Jurkat, Clone E6-1 (cell line): ENCODE results near the gene ZFPM1.

Experiments
- DNase-seq: peaks from one replicate; pipeline ENCODE4 v3.0.0-alpha.2; 2011; ENCODE audit warnings: low read depth, low spot score
- H3K4me3 ChIP-seq: 2 replicates; pipeline ENCODE4 v1.5.1; 2011; ENCODE audit warnings: mild to moderate bottlenecking, low read length, control low read depth, moderate library complexity

ZFPM1 gene

DNA sequence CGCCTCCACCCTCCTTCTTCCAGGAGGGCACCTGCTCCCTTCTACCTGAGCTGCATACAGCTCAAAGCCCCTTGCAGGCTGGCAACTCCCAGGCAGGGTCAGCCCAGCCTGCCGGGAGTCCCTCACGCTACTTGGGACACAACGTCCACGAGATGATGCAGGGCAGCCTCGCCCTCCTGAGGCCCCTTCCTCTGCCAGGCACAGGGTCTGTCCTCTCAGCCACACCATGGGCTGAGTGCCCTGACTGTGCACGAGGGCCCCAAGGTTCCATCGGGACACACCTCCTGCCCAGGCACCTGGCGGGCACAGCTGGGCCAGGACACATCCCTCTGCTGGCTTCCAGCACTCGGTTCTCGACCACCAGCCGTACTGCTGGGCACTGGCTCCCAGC, 86.2 kb downstream of the ZFPM1 start:
- no peak overlapping the region for H3K4me3 ChIP-seq
- no peak for DNase-seq

- no peak overlapping the region for H3K4me3 ChIP-seq
- no peak for DNase-seq
Measured at GRCh38 chr16:88539652-88540345, 86.7 kb downstream of the ZFPM1 start.

GRCh38 chr16:88540346-88540977, 87.4 kb downstream of the ZFPM1 start:
- DNase-seq, result no peak
- no peak overlapping the region for H3K4me3 ChIP-seq

DNA sequence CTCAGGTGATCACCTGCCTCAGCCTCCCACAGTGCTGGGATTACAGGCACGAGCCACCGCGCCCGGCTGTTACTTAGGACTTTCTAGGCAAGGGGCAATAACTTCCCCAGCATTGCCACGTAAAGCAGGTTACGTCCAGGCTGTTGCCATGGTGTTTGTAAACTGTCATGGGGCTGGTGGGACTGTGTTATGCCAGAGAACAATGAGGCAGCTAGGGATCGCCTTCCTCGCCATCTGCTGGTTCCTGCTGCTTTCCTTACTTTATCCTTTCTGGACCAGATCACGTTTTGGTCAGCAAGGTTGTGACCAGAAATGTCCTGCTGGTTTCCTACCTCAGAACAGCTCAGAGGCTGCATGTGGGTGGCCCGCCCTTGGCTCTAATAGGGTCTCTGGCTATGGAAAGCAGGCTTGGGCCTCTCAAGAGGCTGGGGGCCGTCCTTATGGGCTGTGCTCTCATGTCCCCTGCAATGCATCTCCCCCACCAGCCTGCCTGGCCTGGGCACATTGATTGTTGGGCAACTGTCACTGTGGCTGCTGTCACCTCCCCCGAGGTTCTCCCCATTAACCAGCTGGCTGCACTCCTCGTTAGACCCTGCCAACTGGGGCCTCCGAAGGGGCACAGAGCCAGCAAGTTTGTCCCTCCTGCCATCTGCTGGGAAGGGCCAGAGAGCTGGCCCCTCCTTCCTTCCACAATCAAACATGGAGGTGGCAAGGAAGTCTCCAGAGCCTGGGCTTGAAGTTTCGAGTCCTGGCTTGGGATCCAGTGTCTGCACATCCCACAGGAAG, 88.9 kb downstream of the ZFPM1 start:
- no peak for DNase-seq
- H3K4me3 ChIP-seq, result no peak overlapping the region

GRCh38 chr16:88543230-88543813, 90.2 kb downstream of the ZFPM1 start:
- H3K4me3 ChIP-seq, result no peak overlapping the region
- no peak for DNase-seq

GRCh38 chr16:88545781-88546180, 92.7 kb downstream of the ZFPM1 start:
- no peak overlapping the region for H3K4me3 ChIP-seq
- no peak for DNase-seq

DNA sequence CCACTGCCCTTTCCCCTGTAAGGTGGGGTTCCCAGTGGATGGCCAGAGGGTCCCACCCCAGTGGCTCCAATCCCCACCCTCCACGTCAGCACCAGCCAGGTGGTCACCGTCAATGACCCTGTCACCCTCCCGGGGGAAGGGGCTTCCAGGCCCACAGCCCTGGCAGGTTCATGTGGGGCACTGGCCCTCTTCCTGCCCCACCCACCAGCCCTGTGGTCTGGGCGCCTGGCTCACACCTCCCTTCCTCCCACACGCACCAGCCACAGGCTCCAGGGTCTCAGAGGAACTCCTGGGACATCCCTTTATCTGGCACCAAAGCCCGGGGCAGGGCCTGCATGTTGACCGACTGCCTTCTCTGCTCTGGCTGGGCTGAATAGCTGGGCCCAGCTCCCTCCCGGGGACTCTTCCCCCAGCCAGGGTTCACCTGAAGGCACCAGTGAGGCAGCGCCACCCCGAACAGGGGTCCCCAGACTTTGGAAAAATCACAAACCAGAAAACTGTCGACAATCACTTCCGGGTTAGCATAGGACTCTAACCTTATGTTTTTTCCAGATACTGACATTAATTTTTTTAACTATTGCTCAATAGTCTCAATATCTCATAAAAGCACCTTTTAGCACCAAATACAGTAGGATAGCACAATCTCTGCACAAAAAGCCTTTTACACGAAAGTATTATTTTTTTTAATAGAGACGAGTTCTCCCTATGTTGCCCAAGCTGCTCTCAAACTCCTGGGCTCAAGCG, 95.2 kb downstream of the ZFPM1 start:
- DNase-seq, result no peak
- H3K4me3 ChIP-seq, result no peak overlapping the region

- DNase-seq, result no peak
- H3K4me3 ChIP-seq, result no peak overlapping the region
Measured at GRCh38 chr16:88548985-88549384, 95.9 kb downstream of the ZFPM1 start.

DNA sequence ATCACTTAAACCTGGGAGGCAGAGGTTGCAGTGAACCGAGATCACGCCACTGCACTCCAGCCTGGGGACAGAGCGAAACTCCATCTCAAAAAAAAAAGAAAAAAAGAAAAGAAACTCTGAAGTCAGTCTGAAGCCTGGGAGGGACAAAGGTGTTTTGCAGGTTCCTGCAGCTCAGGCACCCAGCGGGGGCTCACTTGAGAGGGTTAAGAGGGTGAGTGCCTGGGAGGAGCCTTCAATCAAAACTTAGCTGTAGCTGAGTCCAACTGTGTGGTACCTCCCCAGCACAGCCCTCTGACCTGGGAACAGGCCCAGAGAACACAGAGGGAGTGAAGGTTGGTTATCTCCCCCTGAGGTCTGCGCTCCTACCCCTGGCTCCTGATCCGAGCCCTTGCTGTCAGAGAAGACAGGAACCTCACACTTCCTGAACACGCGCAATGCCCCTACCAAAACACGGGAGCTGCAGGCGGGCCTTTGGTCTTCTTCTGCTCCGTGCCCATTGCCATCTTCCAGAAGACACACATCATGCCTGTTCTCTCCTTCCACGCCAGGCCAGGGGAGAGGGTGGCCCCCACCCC, 96.7 kb downstream of the ZFPM1 start:
- no peak for DNase-seq
- no peak overlapping the region for H3K4me3 ChIP-seq

DNA sequence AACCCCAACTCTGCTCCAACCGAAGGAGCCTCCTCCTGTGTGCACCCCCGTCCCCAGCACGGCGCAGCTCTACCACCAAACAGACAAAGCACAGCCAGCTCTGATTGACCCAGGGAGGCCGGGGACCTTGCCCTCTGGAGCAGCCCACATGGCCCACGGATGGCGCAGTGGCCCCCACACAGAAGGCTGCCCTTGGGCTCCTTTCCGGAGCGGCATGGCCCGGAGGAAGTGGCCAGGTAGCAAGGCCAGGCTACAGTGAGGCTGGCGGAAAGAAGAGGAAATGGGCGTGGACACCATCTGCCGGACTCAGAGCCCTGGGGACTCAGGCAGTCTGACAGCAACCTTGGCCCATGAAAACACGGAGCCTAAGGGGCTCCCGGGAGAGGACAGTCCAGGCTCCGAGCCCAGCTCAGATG, 97.2 kb downstream of the ZFPM1 start:
- DNase-seq, result no peak
- H3K4me3 ChIP-seq, result no peak overlapping the region

GRCh38 chr16:88552166-88552565, 99.1 kb downstream of the ZFPM1 start:
- DNase-seq, result no peak
- H3K4me3 ChIP-seq, result no peak overlapping the region

DNA sequence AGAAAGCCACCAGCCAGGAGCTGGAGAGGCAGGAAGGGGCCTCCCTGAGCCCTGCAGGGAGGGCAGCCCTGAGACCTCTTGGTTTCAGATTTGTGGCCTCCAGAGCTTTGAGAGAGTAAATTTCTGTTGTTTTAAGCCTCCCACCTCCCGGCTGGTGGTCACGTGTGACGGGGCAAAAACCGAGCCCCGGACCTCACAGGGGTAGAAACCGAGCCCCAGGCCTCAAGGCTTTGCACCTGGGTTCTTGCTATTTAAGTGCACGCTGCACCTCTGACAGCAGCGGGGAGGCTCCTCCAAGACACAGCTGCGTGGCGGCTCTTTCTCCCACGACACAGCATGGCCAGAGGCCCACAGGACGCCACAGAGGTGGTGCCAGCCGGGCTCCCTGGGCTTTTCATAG, 99.7 kb downstream of the ZFPM1 start:
- no peak overlapping the region for H3K4me3 ChIP-seq
- DNase-seq, result no peak

GRCh38 chr16:88553739-88554138, 100.7 kb downstream of the ZFPM1 start:
- no peak for DNase-seq
- no peak overlapping the region for H3K4me3 ChIP-seq

DNA sequence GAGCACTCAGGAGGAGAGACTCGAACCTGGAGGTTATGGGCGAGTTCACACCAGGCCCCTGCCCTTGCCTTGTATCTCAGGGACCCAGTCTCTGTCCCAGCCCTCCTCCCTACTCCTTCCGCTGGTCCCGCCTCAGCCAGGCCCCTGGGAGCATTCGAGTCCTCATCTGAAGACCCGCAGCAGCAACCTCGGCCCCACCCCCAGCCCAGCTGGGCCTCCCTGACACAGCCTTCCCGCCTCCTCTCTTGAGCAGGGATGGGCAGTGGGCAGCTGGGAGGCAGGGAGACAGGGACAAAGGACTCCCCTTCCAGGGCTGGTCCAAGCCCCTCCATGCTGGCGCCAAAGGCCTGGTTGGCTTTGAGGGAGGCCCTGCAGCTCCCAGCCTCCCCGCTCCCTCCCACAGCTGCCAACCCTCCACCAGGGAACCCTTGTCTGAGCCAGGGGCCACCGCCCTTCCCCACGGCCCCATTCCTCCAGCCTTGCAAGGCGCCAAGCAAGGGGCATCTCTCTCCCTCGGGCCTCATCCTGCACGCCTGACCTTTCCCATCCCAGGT, 101.7 kb downstream of the ZFPM1 start:
- no peak overlapping the region for H3K4me3 ChIP-seq
- DNase-seq, result no peak

- DNase-seq, result no peak
- no peak overlapping the region for H3K4me3 ChIP-seq
Measured at GRCh38 chr16:88556294-88556988, 103.4 kb downstream of the ZFPM1 start.

- no peak for DNase-seq
- H3K4me3 ChIP-seq, result no peak overlapping the region
Measured at GRCh38 chr16:88558457-88559442, 105.7 kb downstream of the ZFPM1 start.
